Measurements from ENCODE around the gene SLC1A3. TPM values are rescaled to one million over a fixed set of nuclear protein-coding genes. Genes with fewer than 3 reads are reported as not detected.

The SLC1A3 gene
- total and polyA plus RNA-seq, 4 donors: 3.4 to 47.6 (median 28.2) TPM

GRCh38 chr5:36655161-36655560 is 48.8 kb downstream of the SLC1A3 start:
- no peak overlapping the region for H3K9ac ChIP-seq (ENCODE audit: insufficient read depth in 1 of 2, low read length in 2 of 2)
- H3K9me3 ChIP-seq (ENCODE audit: control insufficient read depth in 4 of 4, insufficient read depth in 3 of 4, low read length in 3 of 4): no peaks in the 10 kb centered on the region
- peaks cover 2 to 88% (median 36%) of the 10 kb centered on the region in 5 donors for H3K4me1 ChIP-seq (ENCODE audit: control insufficient read depth in 5 of 5, insufficient read depth in 5 of 5, low read length in 5 of 5)
- ATAC-seq (ENCODE audit: insufficient read depth, low FRiP score) (no peak), DNase-seq (peak; percentile 33 to 63 (median 55))
- TF ChIP-seq CTCF (IDR thresholded peaks at IDR 0.05; ENCODE audit: control extremely low read depth, extremely low read depth): no peak
- WGBS, 2 donors: 25 to 27% methylated on average over 4 of the region's 4 CpGs
- H3K27me3 ChIP-seq (ENCODE audit: control insufficient read depth in 3 of 3, insufficient read depth in 3 of 3, low read length in 2 of 3): no peaks in the 10 kb centered on the region
- H3K4me3 ChIP-seq: no peak overlapping the region
- H3K36me3 ChIP-seq (ENCODE audit: control insufficient read depth in 4 of 4, insufficient read depth in 4 of 4, low read length in 4 of 4): no peaks in the 10 kb centered on the region
- peak overlapping the region in 1 of 2 donors; percentile 24 for H3K27ac ChIP-seq (ENCODE audit: low read depth in 1 of 2, low read length in 1 of 2)

DNA sequence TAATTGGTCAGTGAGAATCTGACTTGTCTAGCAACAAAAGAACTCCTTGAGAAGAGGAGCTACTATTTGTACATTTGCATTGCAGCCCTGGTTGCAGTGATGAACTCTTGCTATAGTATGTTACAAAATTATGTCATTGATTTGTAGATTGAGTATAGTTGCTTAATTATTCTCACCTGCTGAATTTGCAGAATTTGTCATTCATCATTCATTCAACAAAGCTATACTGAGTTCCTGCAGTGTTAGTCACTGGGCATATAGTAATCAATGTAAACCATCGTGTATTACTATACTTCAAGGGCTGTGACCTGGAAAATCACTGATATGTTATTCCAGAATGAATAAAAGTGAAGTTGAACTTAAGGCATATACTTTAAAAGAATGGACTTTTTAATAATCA is 50.1 kb downstream of the SLC1A3 start:
- DNase-seq: no peak
- H3K27me3 ChIP-seq (ENCODE audit: control insufficient read depth in 3 of 3, insufficient read depth in 3 of 3, low read length in 2 of 3): no peaks in the 10 kb centered on the region

GRCh38 chr5:36657563-36657995 is 51.2 kb downstream of the SLC1A3 start:
- WGBS, 2 donors: 2 to 9% methylated on average over 5 of the region's 5 CpGs
- TF ChIP-seq CTCF (IDR thresholded peaks at IDR 0.05; ENCODE audit: control extremely low read depth, extremely low read depth): no peak
- ATAC-seq (ENCODE audit: insufficient read depth, low FRiP score): peak; percentile 91
- peaks cover 0 to 2% (median 0%) of the 10 kb centered on the region in 4 donors for H3K9me3 ChIP-seq (ENCODE audit: control insufficient read depth in 4 of 4, insufficient read depth in 3 of 4, low read length in 3 of 4)
- peak; percentile 88 to 99 (median 99) for DNase-seq
- peaks cover 2 to 89% (median 34%) of the 10 kb centered on the region in 5 donors for H3K4me1 ChIP-seq (ENCODE audit: control insufficient read depth in 5 of 5, insufficient read depth in 5 of 5, low read length in 5 of 5)
- peak overlapping the region in 1 of 2 donors; percentile 24 for H3K9ac ChIP-seq (ENCODE audit: insufficient read depth in 1 of 2, low read length in 2 of 2)
- H3K27ac ChIP-seq (ENCODE audit: low read depth in 1 of 2, low read length in 1 of 2): peak overlapping the region; percentile 75 to 93
- peaks cover 0 to 2% (median 0%) of the 10 kb centered on the region in 4 donors for H3K36me3 ChIP-seq (ENCODE audit: control insufficient read depth in 4 of 4, insufficient read depth in 4 of 4, low read length in 4 of 4)
- H3K27me3 ChIP-seq (ENCODE audit: control insufficient read depth in 3 of 3, insufficient read depth in 3 of 3, low read length in 2 of 3): no peaks in the 10 kb centered on the region
- H3K4me3 ChIP-seq: no peak overlapping the region

More for the DNA sequence above, 50.1 kb downstream of the SLC1A3 start:
- WGBS, 2 donors: 78 to 80% methylated on average over 1 of the region's 1 CpG
- H3K36me3 ChIP-seq (ENCODE audit: control insufficient read depth in 4 of 4, insufficient read depth in 4 of 4, low read length in 4 of 4): peaks cover 0 to 2% (median 0%) of the 10 kb centered on the region in 4 donors
- no peak for ATAC-seq (ENCODE audit: insufficient read depth, low FRiP score)
- H3K4me1 ChIP-seq (ENCODE audit: control insufficient read depth in 5 of 5, insufficient read depth in 5 of 5, low read length in 5 of 5): peaks cover 2 to 92% (median 39%) of the 10 kb centered on the region in 5 donors
- H3K9ac ChIP-seq (ENCODE audit: insufficient read depth in 1 of 2, low read length in 2 of 2): no peak overlapping the region
- H3K27ac ChIP-seq (ENCODE audit: low read depth in 1 of 2, low read length in 1 of 2): no peak overlapping the region
- no peak for TF ChIP-seq CTCF (IDR thresholded peaks at IDR 0.05; ENCODE audit: control extremely low read depth, extremely low read depth)
- peaks cover 0 to 2% (median 0%) of the 10 kb centered on the region in 4 donors for H3K9me3 ChIP-seq (ENCODE audit: control insufficient read depth in 4 of 4, insufficient read depth in 3 of 4, low read length in 3 of 4)
- H3K4me3 ChIP-seq: no peak overlapping the region
